H1 (cell line): ENCODE measurements around the gene GLG1. TPM values are rescaled to one million over a fixed set of nuclear protein-coding genes. Genes with fewer than 3 reads are reported as not detected.
"Not testable (repeated sequence)": the region's sequence is repeated elsewhere in the genome, so short reads cannot be mapped to it uniquely, and the experiment has no call there.

Source experiments
- CTCF ChIA-PET: fragments of 300-600 bp; sonication (Branson Sonifier 250); formaldehyde crosslinking; loops from one replicate; lab custom pipeline; 2021; ENCODE audit not compliant: partially characterized antibody; lab: Charles Lee
- POLR2A ChIA-PET: fragments of 300-600 bp; sonication (Branson Sonifier 250); formaldehyde crosslinking; loops from one replicate; lab custom pipeline; 2021; ENCODE audit warnings: inconsistent platforms; ENCODE audit not compliant: partially characterized antibody; lab: Charles Lee
- DNase-seq, 2 experiments: peaks; one replicate each; pipeline versions ENCODE4 v3.0.0 to v3.0.0-alpha.2; 2010 to 2022; ENCODE audit warnings: low spot score in 2 of 2, low read depth in 1 of 2, mixed read lengths in 1 of 2
- FAIRE-seq: peaks from 2 replicates; lab custom pipeline; 2011; peaks lifted over from hg19 to GRCh38; lab: Jason Lieb, UNC
- H2AFZ ChIP-seq: 2 replicates; pipeline ENCODE4 v1.8.1; 2012; ENCODE audit warnings: low read length, inconsistent platforms
- H2AK5ac ChIP-seq: 2 replicates; pipeline ENCODE4 v1.6.1; 2013; ENCODE audit warnings: low read depth, low read length
- H2BK120ac ChIP-seq: replicated peaks from 2 replicates; pipeline ENCODE3; 2013; ENCODE audit warnings: low read depth, low read length, inconsistent platforms
- H2BK12ac ChIP-seq: 2 replicates; pipeline ENCODE4 v1.6.1; 2013; ENCODE audit warnings: low read depth, low read length
- H2BK15ac ChIP-seq: 2 replicates; pipeline ENCODE4 v1.6.1; 2013; ENCODE audit warnings: low read length
- H2BK20ac ChIP-seq: 2 replicates; pipeline ENCODE4 v1.6.1; 2013; ENCODE audit warnings: low read length
- H2BK5ac ChIP-seq: 2 replicates; pipeline ENCODE4 v1.6.1; 2013; ENCODE audit warnings: low read depth, low read length
- H3K14ac ChIP-seq: 2 replicates; pipeline ENCODE4 v1.6.1; 2013; ENCODE audit warnings: inconsistent platforms; ENCODE audit not compliant: insufficient read length
- H3K18ac ChIP-seq: 2 replicates; pipeline ENCODE4 v1.6.1; 2013; ENCODE audit warnings: low read length; ENCODE audit errors: extremely low read depth
- H3K23ac ChIP-seq: 2 replicates; pipeline ENCODE4 v1.6.1; 2013; ENCODE audit warnings: inconsistent platforms; ENCODE audit not compliant: insufficient read length
- H3K23me2 ChIP-seq: 2 replicates; pipeline ENCODE4 v1.6.1; 2013; ENCODE audit warnings: low read depth, low read length
- H3K27ac ChIP-seq: 2 replicates; pipeline ENCODE4 v1.6.1; 2011; ENCODE audit warnings: low read depth, low read length, inconsistent platforms
- H3K27me3 ChIP-seq, 4 experiments: replicated peaks in 1 of 4; 1 replicate in 1 of 4; 2 replicates in 3 of 4; pipeline versions ENCODE4 v1.6.1 to v1.8.1; 2011 to 2013; ENCODE audit warnings: low read length in 3 of 4, mild to moderate bottlenecking in 3 of 4, inconsistent platforms in 2 of 4, mixed read lengths in 2 of 4, moderate library complexity in 1 of 4; ENCODE audit not compliant: control insufficient read depth in 3 of 4, insufficient read depth in 3 of 4; ENCODE audit errors: extremely low read depth in 1 of 4
- H3K36me3 ChIP-seq, 4 experiments: 2 replicates each; pipeline versions ENCODE4 v1.6.1 to v1.8.1; 2011 to 2013; ENCODE audit warnings: mild to moderate bottlenecking in 4 of 4, low read length in 3 of 4, moderate library complexity in 2 of 4, control low read depth in 1 of 4, inconsistent platforms in 1 of 4; ENCODE audit not compliant: insufficient read depth in 4 of 4, control insufficient read depth in 2 of 4
- H3K4ac ChIP-seq: replicated peaks from 2 replicates; pipeline ENCODE3; 2013; ENCODE audit warnings: low read length, low read depth, mixed read lengths, inconsistent platforms; ENCODE audit not compliant: insufficient read length
- H3K4me1 ChIP-seq, 4 experiments: replicated peaks in 1 of 4; 1 replicate in 1 of 4; 2 replicates in 3 of 4; pipeline versions ENCODE4 v1.6.1 to v1.8.1; 2011 to 2013; ENCODE audit warnings: low read length in 3 of 4, inconsistent platforms in 2 of 4, mixed read lengths in 1 of 4; ENCODE audit not compliant: insufficient read depth in 4 of 4, control insufficient read depth in 3 of 4
- H3K4me2 ChIP-seq, 2 experiments: 2 replicates each; pipeline versions ENCODE4 v1.6.1 to v1.8.1; 2011 to 2013; ENCODE audit warnings: low read depth in 2 of 2, low read length in 2 of 2, control low read depth in 1 of 2, inconsistent platforms in 1 of 2, mild to moderate bottlenecking in 1 of 2; ENCODE audit not compliant: insufficient read depth in 1 of 2
- H3K4me3 ChIP-seq, 4 experiments: fragments of 200-600, 300-600 bp in 1 of 4; sonication (generic), shearing (Covaris generic), sonication (Bioruptor Twin) in 1 of 4; 2 replicates each; pipeline versions ENCODE4 v1.5.1 to v1.8.1; 2011 to 2016; ENCODE audit warnings: low read length in 4 of 4, low read depth in 3 of 4, control low read depth in 2 of 4, inconsistent platforms in 2 of 4, mild to moderate bottlenecking in 2 of 4, mixed read lengths in 1 of 4, moderate library complexity in 1 of 4; ENCODE audit not compliant: insufficient read depth in 2 of 4; ENCODE audit errors: extremely low read depth in 1 of 4
- H3K56ac ChIP-seq: replicated peaks from 2 replicates; pipeline ENCODE3; 2013; ENCODE audit warnings: low read depth, mild to moderate bottlenecking, mixed read lengths, low read length, inconsistent platforms; ENCODE audit not compliant: insufficient read length
- H3K79me1 ChIP-seq: 2 replicates; pipeline ENCODE4 v1.6.1; 2013; ENCODE audit warnings: low read depth, low read length, control low read depth
- H3K79me2 ChIP-seq, 2 experiments: 2 replicates each; pipeline versions ENCODE4 v1.6.1 to v1.8.1; 2012 to 2013; ENCODE audit warnings: low read length in 2 of 2, mild to moderate bottlenecking in 2 of 2, inconsistent platforms in 1 of 2; ENCODE audit not compliant: insufficient read depth in 2 of 2, control insufficient read depth in 1 of 2
- H3K9ac ChIP-seq, 4 experiments: replicated peaks in 1 of 4; 1 replicate in 1 of 4; 2 replicates in 3 of 4; pipeline versions ENCODE4 v1.6.1 to v1.8.1; 2011 to 2013; ENCODE audit warnings: low read depth in 3 of 4, low read length in 3 of 4, control low read depth in 2 of 4, mild to moderate bottlenecking in 2 of 4, moderate library complexity in 2 of 4, inconsistent platforms in 1 of 4; ENCODE audit errors: extremely low read depth in 1 of 4
- H3K9me3 ChIP-seq, 2 experiments: 2 replicates each; pipeline versions ENCODE4 v1.6.1 to v1.8.1; 2012 to 2013; ENCODE audit warnings: mild to moderate bottlenecking in 2 of 2, moderate library complexity in 2 of 2, control low read depth in 1 of 2, inconsistent platforms in 1 of 2, low read depth in 1 of 2, low read length in 1 of 2, mixed read lengths in 1 of 2; ENCODE audit not compliant: insufficient read depth in 2 of 2
- H4K20me1 ChIP-seq, 2 experiments: replicated peaks in 1 of 2; 2 replicates each; pipeline versions ENCODE3 to v1.8.1; 2011 to 2013; ENCODE audit warnings: inconsistent platforms in 2 of 2, low read length in 2 of 2, mild to moderate bottlenecking in 1 of 2; ENCODE audit not compliant: insufficient read depth in 2 of 2, control insufficient read depth in 1 of 2
- H4K5ac ChIP-seq: 2 replicates; pipeline ENCODE4 v1.6.1; 2013; ENCODE audit warnings: low read length, low read depth, mixed read lengths, inconsistent platforms; ENCODE audit not compliant: insufficient read length
- H4K8ac ChIP-seq: 2 replicates; pipeline ENCODE4 v1.8.0; 2013; ENCODE audit warnings: mild to moderate bottlenecking, moderate library complexity, low read length, inconsistent platforms; ENCODE audit not compliant: insufficient read depth; ENCODE audit errors: extremely low read depth
- H4K91ac ChIP-seq: replicated peaks from 2 replicates; pipeline ENCODE3; 2013; ENCODE audit warnings: low read length, mixed read lengths, inconsistent platforms; ENCODE audit not compliant: insufficient read length
- WGBS, 2 experiments: shearing (Covaris generic) in 1 of 2; methylation state at CpG; one replicate each; pipeline versions ENCODE4 v1.1.6 to v1.1.7; 2013 to 2015; ENCODE audit warnings: low lambda C conversion rate in 2 of 2, mixed read lengths in 2 of 2, inconsistent platforms in 1 of 2, low coverage in 1 of 2, missing lambda C conversion rate in 1 of 2; ENCODE audit not compliant: insufficient replicate concordance in 2 of 2, insufficient coverage in 1 of 2, insufficient read length in 1 of 2; ENCODE audit errors: extremely low coverage in 1 of 2, missing lambda C conversion rate in 1 of 2; 5-methylcytosine and 5-hydroxymethylcytosine counted together
- polyA plus RNA-seq, 7 experiments: library from polyadenylated mRNA; depleted of rRNA in 3 of 7; stranded (reverse) in 5 of 7; unstranded in 2 of 7; fragments of >200 nt in 5 of 7; fragments of 200-250 nt in 2 of 7; gene quantifications; 1 replicate in 5 of 7; 2 replicates in 1 of 7; 4 replicates in 1 of 7; pipeline versions ENCODE4 v1.2.1 to v1.2.3, GENCODE V29; 2011 to 2013; ENCODE audit warnings: missing spikeins in 2 of 7, mixed read lengths in 2 of 7
- total RNA-seq: library from RNA; stranded (reverse); fragmentation: NEBNext Ultra II Directional; extraction: Animal tissue kit (Norgen Biotek cat#: 25700); gene quantifications from 2 replicates; pipeline ENCODE4 v1.2.1, GENCODE V29; 2021

Gene GLG1
- total and polyA plus RNA-seq, 2 of the 8 experiments (the other 6 are each of a cell fraction or from before 2014, with no cell fraction given), result 53.4 to 139 TPM

DNA sequence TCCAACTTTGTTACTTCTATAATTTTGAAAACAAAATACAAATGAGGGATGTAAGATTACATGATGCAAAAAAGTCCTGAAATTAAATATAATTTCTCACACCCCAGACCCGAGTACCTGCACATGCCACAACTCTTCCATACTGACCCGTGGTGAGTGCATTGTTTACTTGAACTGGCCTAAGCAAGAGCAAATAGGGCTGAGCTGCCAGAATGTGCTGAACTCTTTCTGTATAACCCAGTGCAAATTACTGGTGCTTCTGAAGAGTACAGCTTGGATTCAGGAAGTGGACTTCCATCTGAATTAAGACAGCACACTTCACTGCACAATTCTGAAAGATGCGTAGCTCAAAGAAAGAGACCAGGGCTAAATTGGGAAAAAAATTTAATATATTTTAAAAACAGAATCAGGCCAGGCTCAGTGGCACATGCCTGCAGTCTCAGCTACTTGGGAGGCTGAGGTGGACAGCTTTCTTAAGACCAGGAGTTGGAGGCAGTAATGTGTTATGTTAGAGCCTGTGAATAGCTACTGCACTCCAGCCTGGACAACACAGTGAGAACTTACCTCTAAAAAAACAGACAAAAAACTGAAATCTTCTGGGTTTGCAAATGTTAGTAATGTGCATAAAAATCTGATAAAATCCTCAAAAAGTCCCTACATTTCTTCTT, 63.9 kb downstream of the GLG1 start:
- H2BK12ac ChIP-seq, H3K56ac ChIP-seq, H3K4me1 ChIP-seq, H3K9ac ChIP-seq, H4K20me1 ChIP-seq, H4K8ac ChIP-seq, H2BK5ac ChIP-seq, DNase-seq, H3K14ac ChIP-seq, H3K4me3 ChIP-seq, H3K27me3 ChIP-seq, H3K23ac ChIP-seq, H3K4me2 ChIP-seq, H2AFZ ChIP-seq, FAIRE-seq, H2BK120ac ChIP-seq, H3K27ac ChIP-seq, H3K18ac ChIP-seq, H3K23me2 ChIP-seq, H3K4ac ChIP-seq, H3K79me1 ChIP-seq, H3K36me3 ChIP-seq, H4K91ac ChIP-seq, H4K5ac ChIP-seq, POLR2A ChIA-PET, H2BK20ac ChIP-seq, H3K9me3 ChIP-seq, H2AK5ac ChIP-seq, CTCF ChIA-PET, H2BK15ac ChIP-seq: not testable (repeated sequence)
- WGBS, 2 experiments, result 90% methylated on average over 1 of the region's 3 CpGs; no CpG with 5 or more reads in 1 of the 2 experiments
- peaks cover 0 to 13% of the 10 kb centered on the region in 2 experiments; a peak in 2 of 4 replicates for H3K79me2 ChIP-seq

DNA sequence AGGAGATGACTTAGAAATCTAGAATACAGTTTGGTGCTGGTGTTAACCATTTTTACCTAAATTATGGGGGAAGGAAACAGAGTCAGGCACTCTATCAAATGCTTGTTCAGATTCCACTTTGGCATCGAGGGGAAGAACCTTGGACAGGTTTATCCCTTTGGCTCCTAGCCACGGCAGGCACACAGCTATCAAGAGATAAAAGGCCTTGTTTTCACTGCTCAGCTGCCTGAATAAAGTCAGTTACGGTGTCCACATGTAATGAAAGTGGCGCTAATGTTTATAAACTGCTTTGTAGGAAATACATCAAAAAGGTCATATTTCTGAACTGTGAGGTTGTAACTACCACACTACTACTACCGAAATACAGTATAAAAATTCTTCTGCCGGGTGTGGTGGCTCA, 66.3 kb downstream of the GLG1 start:
- H3K18ac ChIP-seq, H2BK120ac ChIP-seq, H2BK5ac ChIP-seq, H3K14ac ChIP-seq, H2AFZ ChIP-seq, H2BK15ac ChIP-seq, H4K91ac ChIP-seq, FAIRE-seq, H3K36me3 ChIP-seq, H4K5ac ChIP-seq, H3K23ac ChIP-seq, H3K4me2 ChIP-seq, H3K4me3 ChIP-seq, H4K8ac ChIP-seq, H3K23me2 ChIP-seq, H2AK5ac ChIP-seq, CTCF ChIA-PET, H2BK20ac ChIP-seq, H3K27ac ChIP-seq, H3K56ac ChIP-seq, H3K27me3 ChIP-seq, H3K9me3 ChIP-seq, POLR2A ChIA-PET, H3K9ac ChIP-seq, H3K79me2 ChIP-seq, DNase-seq, H3K4ac ChIP-seq, H4K20me1 ChIP-seq, H3K4me1 ChIP-seq, H3K79me1 ChIP-seq, H2BK12ac ChIP-seq: not testable (repeated sequence)
- WGBS, 2 experiments, result 79% methylated on average over 5 of the region's 6 CpGs; no CpG with 5 or more reads in 1 of the 2 experiments
